Measurements from ENCODE around the gene GASK1A.
"Not testable (repeated sequence)": the region's sequence is repeated elsewhere in the genome, so short reads cannot be mapped to it uniquely, and the experiment has no call there.

Gene GASK1A

DNA sequence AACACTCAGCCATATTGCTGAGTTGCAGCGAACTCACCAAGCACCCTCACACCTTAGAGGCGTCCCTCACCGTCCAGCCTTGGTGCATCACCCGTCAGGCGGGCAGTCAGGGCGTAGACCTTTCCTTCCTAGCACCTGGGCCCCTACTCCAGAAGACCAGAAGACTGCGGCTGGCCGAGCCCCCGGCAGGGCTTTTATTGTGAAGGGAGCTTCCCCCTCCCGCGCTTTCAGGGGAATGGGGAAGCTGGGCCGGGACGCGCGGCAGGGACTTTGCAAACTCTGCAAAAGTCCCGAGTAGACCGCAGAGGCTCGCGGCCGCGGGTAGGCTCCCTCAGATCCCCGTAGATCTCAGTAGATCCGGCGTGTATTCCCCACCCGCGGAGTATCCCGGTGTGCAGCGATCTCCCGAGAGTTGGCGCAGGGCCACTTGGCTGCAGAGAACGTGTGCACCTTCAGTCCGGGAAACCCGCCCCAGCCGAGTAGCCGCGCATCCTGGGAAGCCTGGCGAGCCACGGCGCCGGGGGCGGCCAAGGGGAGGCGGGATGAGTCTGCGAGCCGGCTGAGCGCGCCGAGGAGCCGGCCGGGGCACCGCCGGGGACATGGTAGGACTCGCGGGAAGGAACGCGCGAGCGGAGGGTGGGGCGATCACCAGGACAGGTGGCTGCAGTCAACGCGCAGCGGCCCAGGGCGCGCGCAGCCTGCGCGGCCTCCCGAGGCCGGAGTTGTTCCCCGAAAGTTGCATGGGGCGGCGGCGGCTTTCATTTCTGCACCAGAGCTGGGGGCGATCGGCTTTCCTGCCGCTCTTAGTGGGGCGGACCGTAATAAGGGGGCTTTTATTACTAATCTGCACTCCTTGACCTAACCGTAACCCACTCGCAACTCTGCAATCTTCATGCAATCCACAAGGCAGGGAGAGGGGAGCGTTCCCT is at the start of gene GASK1A:
Gene GASK1A (plus strand): TSS at position 268 of the 929 bp plus-strand sequence. CDS start 332 bp downstream, at position 600.
- DNase-seq = no peak

DNA sequence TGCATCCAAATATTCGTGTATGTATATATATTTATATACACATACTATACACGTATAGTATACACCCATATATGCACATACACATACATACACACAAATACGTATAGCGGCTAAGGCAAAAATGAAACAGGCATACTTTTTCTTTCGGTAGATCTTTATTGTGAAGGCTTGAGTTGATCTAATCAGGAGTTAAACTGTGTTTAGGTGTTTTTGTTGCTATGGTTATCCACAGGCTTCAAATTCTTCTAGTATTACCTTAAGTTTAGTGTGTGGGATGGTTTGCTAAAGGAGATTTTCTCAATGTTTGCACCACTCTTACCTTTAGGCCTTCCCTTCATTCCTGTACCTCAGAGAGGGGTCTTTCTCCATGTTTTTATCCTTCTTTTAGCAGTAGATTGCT is 45.0 kb upstream of the GASK1A start:
- DNase-seq = no peak

- no peak for DNase-seq
Measured at GRCh38 chr3:42934910-42935309, 44.2 kb upstream of the GASK1A start.

GRCh38 chr3:42935472-42935871 is 43.6 kb upstream of the GASK1A start:
- DNase-seq = no peak

- no peak for DNase-seq
Measured at GRCh38 chr3:42936157-42936981, 42.7 kb upstream of the GASK1A start.

DNA sequence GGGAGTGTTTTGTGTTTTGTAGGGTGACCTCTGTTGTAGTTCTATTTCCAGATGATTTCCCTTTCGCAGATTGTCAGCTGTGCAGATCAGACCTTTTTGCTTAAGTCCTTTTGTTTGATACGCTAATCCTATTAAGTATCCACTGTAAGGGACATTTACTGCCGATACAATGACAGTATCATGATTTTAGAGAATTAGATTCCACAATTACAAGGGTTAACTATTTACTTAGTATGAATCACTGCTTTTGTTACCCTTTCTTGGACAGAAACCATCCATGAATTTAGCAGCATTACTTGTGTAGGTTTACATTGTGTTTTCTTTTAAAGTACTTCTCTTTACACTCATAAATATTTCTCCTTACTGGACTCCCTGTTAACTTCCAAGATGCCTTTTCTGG is 41.8 kb upstream of the GASK1A start:
- DNase-seq = no peak

DNA sequence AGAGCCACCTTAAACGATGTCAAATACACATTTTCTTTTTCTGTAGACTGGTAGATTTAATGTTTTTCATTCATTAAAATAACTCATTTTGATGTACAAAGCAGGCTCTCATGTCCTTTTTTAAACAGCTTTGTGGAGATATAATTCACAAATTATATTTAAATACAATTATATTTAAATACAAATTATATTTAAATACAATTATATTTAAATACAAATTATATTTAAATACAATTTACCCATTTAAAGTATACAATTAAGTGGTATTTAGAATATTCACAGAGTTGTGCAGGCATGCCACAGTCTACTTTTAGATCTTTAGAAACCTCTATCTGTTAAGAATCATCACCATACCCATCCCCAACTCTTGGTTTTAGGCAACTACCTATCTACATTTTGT is 36.4 kb upstream of the GASK1A start:
- DNase-seq = no peak

- DNase-seq = no peak
Measured at GRCh38 chr3:42946050-42946449, 33.1 kb upstream of the GASK1A start.

DNA sequence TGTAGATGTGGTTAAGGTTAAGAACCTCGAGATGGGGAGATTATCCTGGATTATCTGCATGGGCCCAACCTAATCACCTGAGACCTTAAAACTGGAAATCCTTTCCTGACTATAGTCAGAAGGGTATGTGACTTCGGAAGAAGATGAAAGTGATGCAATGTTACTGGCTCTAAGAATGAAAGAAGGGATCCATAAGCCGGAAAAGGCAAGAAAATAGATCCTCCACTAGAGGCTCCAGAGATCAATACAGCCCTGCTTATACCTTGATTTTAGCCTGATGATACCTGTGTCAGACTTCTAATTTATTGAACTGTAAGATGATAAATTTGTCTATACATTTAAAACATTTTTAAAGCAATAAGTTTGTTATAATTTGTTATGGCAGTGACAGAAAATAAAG is 21.5 kb upstream of the GASK1A start:
- no peak for DNase-seq

DNA sequence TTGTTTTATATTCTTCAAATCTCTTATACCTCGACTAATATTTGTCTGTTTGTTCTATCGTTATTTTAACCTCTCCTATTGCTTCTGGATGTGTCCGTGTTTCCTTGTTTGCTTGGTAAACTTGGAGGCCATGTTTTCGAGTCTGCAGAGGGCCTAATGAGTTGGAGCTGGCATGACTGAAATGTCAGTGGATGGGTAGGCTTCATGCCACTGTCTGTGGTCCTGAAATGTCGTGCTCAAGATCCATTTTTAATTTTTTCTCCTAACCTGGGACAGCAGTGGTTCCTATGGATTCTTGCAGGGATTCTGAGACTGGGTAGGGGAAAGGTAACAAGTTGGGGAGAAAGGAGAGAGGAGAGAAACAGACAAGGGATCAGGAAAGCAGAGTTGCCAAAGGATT is 18.8 kb upstream of the GASK1A start:
- no peak for DNase-seq

DNA sequence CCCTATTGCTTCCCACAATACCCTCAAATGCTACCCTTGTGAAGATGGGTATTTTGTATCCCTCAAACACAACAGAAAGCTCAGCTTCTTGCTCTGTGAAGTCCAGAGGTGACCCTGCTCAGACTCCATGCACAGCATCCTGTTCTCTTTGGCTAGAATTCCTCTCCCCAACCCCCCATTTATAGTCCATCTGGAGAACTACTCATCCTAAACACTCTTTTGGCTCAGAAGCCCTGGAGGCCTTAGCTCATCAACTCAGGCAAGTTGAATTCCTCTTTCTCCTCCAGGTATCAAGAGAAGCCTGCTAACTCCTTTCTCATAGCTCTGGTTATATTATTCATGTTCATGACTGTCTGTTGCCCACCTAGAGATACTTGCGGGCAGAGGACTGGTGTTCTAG is 18.3 kb upstream of the GASK1A start:
- DNase-seq = no peak

DNA sequence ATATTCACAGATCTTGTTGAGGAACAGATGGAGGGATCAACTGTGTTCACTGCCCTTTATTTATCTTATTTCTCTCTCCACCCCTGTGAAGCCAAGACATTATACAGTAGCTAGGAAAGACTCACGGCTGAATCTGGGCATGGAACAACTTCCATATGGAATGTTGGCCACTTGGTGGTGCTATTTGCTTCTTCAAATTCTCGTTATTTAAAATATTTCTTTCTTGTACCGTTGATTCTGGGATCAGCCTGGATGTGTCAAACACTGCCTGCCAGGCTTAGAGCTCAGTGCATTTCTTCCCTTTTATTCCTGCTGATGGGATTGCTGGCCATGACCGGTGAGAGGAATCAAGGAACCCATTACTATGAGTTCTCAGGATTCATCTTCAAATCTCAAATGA is 17.5 kb upstream of the GASK1A start:
- DNase-seq = peak in 1 of 2 experiments; percentile 12

DNA sequence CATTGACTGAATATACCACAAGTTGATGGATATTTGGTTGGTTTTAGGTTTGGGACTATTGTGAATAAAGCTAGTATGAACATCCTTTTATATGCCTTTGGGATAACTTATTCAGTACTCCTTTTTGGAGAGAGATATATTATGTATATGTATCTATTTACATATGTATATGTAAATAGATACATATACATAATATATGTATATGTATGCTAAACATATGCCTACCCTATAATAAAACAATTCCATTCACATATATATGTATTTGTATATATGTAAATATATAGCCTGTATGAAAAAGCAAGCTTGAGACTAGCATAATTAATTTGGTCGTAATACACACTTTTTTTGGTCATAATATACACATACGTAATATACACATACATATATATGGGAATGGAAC is 15.8 kb upstream of the GASK1A start:
- DNase-seq = no peak

DNA sequence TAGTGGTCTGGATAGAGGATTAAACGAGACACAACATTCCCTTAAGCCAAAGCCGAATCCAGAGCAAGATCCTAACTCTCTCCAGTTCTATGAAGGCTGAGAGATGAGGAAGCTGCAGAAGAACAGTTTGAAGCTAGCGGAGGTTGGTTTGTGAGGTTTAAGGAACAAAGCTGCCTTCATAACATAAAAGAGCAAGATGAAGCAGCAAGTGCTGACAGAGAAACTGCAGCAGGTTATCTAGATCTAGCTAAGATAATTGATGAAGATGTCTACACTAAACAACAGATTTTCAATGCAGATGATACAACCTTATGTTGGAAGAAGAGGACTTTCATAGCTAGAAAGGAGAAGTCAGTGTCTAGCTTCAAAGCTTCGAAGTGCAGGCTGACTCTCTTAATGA is 14.8 kb upstream of the GASK1A start:
- DNase-seq = no peak

GRCh38 chr3:42970557-42970956 is 8.6 kb upstream of the GASK1A start:
- no peak for DNase-seq

GRCh38 chr3:42970976-42971772 is 7.9 kb upstream of the GASK1A start:
- DNase-seq = no peak

DNA sequence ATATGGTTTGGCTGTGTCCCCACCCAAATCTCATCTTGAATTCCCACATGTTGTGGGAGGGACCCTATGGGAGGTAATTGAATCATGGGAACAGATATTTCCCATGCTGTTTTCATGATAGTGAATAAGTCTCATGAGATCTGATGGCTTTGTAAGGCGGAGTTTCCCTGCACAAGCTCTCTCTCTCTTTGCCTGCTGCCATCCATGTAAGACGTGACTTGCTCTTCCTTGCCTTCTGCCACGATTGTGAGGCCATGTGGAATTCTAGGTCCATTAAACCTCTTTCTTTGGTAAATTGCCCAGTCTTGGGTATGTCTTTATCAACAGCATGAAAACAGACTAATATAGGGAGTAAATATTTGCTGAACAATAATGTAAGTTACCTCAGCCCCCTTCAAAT is 4.2 kb upstream of the GASK1A start:
- not testable (repeated sequence) for DNase-seq

DNA sequence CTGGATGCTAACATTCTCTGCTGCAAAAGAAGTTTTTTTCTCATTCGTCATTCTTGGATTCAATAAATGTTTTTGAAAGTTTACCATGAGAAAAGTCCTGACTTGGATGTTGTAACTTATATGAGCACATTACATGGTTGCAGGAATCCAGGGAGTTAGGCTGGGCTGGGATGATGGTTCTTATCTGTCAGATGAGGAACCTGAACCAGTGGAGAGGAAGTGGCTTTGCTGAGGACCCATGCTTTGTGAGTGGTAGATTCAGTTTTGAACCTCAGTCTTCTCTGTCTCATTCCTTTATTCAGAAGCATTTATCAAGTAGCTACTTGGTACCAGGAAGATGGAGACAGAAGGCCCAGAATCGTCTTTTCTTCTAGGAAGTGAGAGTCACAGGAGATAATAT is 3.7 kb upstream of the GASK1A start:
- DNase-seq = no peak

GRCh38 chr3:42975955-42976354 is 3.2 kb upstream of the GASK1A start:
- no peak for DNase-seq

DNA sequence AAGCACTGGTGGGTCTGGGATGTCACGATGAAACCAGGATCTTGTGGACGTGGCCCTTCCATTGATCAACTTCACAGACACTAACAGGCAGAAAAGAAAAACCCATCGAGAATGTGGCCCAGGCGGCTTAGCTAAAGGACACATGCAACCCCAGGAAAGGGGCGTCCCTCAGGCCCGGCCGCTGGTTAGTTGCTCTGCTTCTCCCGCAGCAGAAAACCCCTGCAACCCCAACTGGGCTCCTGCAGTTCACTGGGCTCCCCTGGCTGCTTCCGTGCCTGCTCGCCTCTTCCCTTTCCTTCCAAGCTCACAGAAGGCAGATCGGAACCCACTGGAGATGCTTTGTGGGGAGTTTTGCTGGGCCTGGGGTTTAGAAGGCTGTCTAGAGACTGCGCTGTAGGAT is 1.1 kb downstream of the GASK1A start:
- no peak for DNase-seq

- no peak for DNase-seq
Measured at GRCh38 chr3:42980909-42981308, 1.8 kb downstream of the GASK1A start.

- DNase-seq = no peak
Measured at GRCh38 chr3:42982645-42983412, 3.7 kb downstream of the GASK1A start.
